Activated T-helper 1 cell treated with anti-CD3 and anti-CD28 coated beads, Interleukin-12 subunit alpha, Interleukin-12 subunit beta, Interleukin-2, Interleukin-4 antibody, amounts not matched to agents 30 ng/mL and 10 ng/mL and 1 ng/mL, durations not matched to agents 14 hours and 24 hours and 36 hours (primary cell): ENCODE measurements around the gene CLIC3. TPM values are rescaled to one million over a fixed set of nuclear protein-coding genes. Genes with fewer than 3 reads are reported as not detected.
A peak's percentile ranks its signal among the peaks of the same experiment; 100 is the strongest.
"Not testable (repeated sequence)": the region's sequence is repeated elsewhere in the genome, so short reads cannot be mapped to it uniquely, and the experiment has no call there.

Source experiments
- DNase-seq: peaks from one replicate; pipeline ENCODE4 v3.0.0; 2021; ENCODE audit warnings: low spot score
- H3K27ac Mint-ChIP-seq: one replicate; pipeline ENCODE4 v1.8.0; 2021; ENCODE audit warnings: mild to moderate bottlenecking, mixed read lengths
- H3K27me3 Mint-ChIP-seq: one replicate; pipeline ENCODE4 v1.8.0; 2022; ENCODE audit warnings: mild to moderate bottlenecking, moderate library complexity, mixed read lengths; ENCODE audit not compliant: insufficient read depth
- H3K36me3 Mint-ChIP-seq: one replicate; pipeline ENCODE4 v1.8.0; 2021; ENCODE audit warnings: low read depth, mixed read lengths
- H3K4me1 Mint-ChIP-seq: one replicate; pipeline ENCODE4 v1.8.0; 2021; ENCODE audit warnings: low read depth, mixed read lengths
- H3K4me3 Mint-ChIP-seq: one replicate; pipeline ENCODE4 v1.8.0; 2021; ENCODE audit warnings: mild to moderate bottlenecking, moderate library complexity, mixed read lengths
- H3K9me3 Mint-ChIP-seq: one replicate; pipeline ENCODE4 v1.8.0; 2021; ENCODE audit warnings: mixed read lengths
- intact Hi-C: fragments of 100-400 bp; cut with micrococcal nuclease; formaldehyde crosslinking; loops from one replicate; pipeline ENCODE4 v1.15.1; 2024
- total RNA-seq: library from RNA; stranded (reverse); gene quantifications from 2 replicates; pipeline ENCODE4 v1.2.3, GENCODE V29; 2022

The CLIC3 gene
- total RNA-seq, 1 donor from 2014 or later = not detected

DNA sequence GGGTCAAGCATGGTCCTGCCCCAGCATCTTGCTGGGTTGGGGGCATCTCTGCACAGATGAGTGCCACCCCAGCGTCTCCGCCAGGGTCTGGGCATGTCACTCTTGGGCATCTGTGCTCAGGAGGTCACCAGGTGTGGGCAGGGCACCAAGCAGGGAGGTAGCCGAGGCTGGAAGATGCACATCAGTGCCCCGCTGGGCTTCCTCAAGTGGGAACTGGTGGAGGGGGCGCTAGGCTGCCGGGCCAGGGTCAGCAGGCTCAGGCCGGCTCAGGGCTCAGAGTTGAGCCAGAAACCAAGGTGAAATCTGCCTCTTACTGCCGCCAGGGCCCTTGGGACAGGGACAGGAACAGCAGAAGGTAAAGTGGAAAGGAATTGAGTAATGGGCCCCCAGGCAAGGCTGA is 39.6 kb upstream of the CLIC3 start:
- Mint-ChIP-seq H3K36me3 (peaks cover 2% of the 10 kb centered on the region), H3K27me3 (no peaks in the 10 kb centered on the region), H3K4me3 (no peak overlapping the region), H3K27ac (no peak overlapping the region), H3K9me3 (no peaks in the 10 kb centered on the region), H3K4me1 (peaks cover 23% of the 10 kb centered on the region)
- intact Hi-C loops = loop anchor here (1.0 to 2.0 kb wide), 6 partner anchors 32 to 249 kb away; partner anchors contain the start of genes AJM1, EDF1 and PAXX
- no peak for DNase-seq

DNA sequence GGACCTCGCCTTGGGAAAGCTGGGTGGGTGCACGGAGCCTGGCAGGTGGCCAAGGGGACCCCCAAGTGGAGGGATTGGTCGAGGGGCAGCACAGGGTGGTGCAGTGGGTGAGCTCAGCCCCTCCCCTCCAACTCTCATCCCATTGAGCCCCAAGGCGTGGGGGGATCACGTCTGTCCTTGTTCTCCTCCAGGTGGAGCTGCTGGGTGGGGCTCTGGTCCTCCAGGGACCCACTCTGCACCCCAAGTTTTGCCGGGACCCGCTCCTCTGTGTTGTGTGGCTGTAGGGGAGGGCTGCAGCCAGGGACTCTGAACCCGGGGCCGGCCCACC is 39.1 kb upstream of the CLIC3 start:
- Mint-ChIP-seq H3K9me3 (no peaks in the 10 kb centered on the region), H3K27me3 (no peaks in the 10 kb centered on the region), H3K27ac (peak overlapping the region; percentile 87), H3K4me3 (no peak overlapping the region), H3K4me1 (peaks cover 27% of the 10 kb centered on the region), H3K36me3 (peaks cover 2% of the 10 kb centered on the region)
- no peak for DNase-seq
- intact Hi-C loops = loop anchor here (1.0 to 2.0 kb wide), 6 partner anchors 31 to 248 kb away; partner anchors contain the start of genes AJM1, EDF1 and PAXX

DNA sequence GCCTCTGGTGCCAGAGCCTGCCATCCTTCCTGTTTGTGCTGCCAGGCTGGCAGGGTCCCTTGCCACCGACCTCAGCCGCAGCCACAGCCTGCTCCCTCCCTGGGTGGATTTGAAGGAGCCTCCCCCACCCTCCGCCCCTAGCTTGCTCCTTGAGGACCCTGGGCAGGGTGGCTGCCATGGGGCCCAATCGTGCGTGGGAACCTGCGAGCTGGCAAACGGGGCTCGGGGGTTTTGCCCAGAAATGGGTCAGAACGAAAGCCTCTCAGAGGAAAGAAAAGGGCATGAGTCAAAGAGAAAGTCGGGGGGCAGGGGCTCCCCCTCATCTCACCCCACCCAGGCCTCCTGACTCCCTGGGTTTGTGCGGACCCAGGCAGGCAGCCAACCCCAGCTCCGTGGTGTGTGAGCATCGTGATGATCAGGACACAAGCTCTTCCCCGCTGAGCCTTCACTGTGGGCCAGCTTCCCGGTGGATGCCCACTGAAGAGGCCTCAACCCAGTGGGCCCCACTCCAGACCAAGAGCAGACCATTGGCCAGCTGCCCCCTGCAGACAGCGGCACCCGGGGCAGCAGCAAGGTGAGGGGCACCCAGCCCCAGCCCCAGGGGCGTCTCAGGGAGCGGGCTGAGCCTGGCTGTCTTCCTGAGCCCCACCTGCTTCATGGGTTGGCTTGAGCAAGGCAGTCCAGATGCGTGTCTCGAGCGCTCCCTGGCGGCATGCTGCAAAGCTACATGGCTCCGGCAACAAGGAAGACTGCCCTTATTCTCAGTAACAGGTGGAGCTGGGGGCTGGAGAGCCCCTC is 38.5 kb upstream of the CLIC3 start:
- no peaks in the 10 kb centered on the region for H3K9me3 Mint-ChIP-seq
- peak overlapping the region; percentile 67 for H3K4me3 Mint-ChIP-seq
- H3K27ac Mint-ChIP-seq = peak overlapping the region; percentile 87
- H3K27me3 Mint-ChIP-seq = no peaks in the 10 kb centered on the region
- intact Hi-C loops = loop anchor here (1.0 to 2.0 kb wide), 6 partner anchors 31 to 248 kb away; partner anchors contain the start of genes AJM1, EDF1 and PAXX
- peaks cover 29% of the 10 kb centered on the region for H3K4me1 Mint-ChIP-seq
- H3K36me3 Mint-ChIP-seq = peaks cover 2% of the 10 kb centered on the region
- DNase-seq = peak; percentile 79

DNA sequence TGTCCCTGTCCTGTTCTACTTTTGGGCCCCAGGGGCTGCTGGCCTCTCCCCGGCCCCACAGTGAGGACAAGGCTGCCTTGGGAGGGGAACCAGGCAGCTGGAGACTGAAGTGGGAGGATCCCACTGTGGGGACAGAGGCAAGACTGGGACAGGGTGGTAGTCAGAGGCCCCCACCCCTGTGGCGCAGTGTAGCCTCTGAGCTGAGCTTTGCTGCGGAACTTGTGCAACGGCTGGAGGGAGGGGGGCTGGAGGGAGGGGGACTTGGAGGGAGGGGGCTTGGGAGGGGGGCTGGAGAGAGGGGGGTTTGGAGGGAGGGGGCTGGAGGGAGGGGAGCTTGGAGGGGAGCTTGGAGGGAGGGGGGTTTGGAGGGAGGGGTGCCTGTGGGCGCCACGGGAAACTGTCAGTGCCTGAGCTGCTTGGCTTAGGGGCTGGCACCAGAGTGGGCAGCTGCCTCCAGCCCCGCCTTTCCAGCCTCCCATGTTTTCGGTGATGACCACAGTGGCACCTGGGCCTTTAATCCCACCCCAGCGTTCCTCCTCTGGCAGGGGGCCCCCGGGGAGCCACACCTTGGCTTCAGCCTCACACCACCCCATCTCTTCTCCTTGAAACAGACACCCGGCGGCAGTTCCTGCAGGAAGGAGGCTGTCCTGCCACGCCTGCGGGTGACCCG is 37.8 kb upstream of the CLIC3 start:
- no peak for DNase-seq
- no peaks in the 10 kb centered on the region for H3K27me3 Mint-ChIP-seq
- H3K9me3 Mint-ChIP-seq = no peaks in the 10 kb centered on the region
- peaks cover 2% of the 10 kb centered on the region for H3K36me3 Mint-ChIP-seq
- intact Hi-C loops = loop anchor here (2.0 kb wide), 3 partner anchors 33 to 191 kb away; partner anchors contain the start of genes AJM1 and PAXX
- H3K4me1 Mint-ChIP-seq = peaks cover 36% of the 10 kb centered on the region
- peak overlapping the region; percentile 87 for H3K27ac Mint-ChIP-seq
- peak overlapping the region; percentile 67 for H3K4me3 Mint-ChIP-seq

GRCh38 chr9:137033481-137033880 is 37.1 kb upstream of the CLIC3 start:
- H3K9me3 Mint-ChIP-seq, DNase-seq, intact Hi-C loops, H3K27ac Mint-ChIP-seq, H3K27me3 Mint-ChIP-seq, H3K4me3 Mint-ChIP-seq, H3K36me3 Mint-ChIP-seq: not testable (repeated sequence)
- H3K4me1 Mint-ChIP-seq = peaks cover 41% of the 10 kb centered on the region

DNA sequence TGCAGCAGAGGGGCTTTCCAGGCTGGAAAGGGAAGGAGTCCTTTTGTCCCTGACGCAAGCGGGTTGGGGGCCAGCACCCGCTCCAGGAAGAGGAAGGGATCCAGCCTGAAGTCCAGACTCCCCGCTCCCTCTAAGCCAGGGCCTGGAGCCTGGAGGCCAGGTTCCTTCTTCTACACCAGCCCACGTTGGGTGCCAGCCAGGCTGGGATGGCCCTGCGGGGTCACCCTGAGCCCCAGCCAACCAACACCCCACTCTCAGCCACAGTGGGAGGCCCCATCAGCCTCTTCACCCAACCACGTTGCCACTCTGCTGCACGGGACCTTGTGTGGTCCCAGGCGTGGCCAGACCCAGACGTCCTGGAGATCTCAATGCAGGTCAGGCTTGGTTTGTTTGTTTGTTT is 36.5 kb upstream of the CLIC3 start:
- Mint-ChIP-seq H3K27me3 (no peaks in the 10 kb centered on the region), H3K4me3 (no peak overlapping the region)

GRCh38 chr9:137031904-137032640 is 35.7 kb upstream of the CLIC3 start, which contains the start of gene FUT7:
Gene FUT7 (minus strand): TSS chr9:137032088. CDS start chr9:137031991, 97 bp downstream.
- Mint-ChIP-seq H3K9me3 (no peaks in the 10 kb centered on the region), H3K4me1 (peaks cover 41% of the 10 kb centered on the region), H3K27me3 (no peaks in the 10 kb centered on the region), H3K4me3 (peak within 1 kb of the TSS; percentile 60), H3K27ac (no peak within 1 kb of the TSS), H3K36me3 (no peaks in the 10 kb centered on the region)
- DNase-seq = no peak
- intact Hi-C loops = no loop called here

More for the DNA sequence above, 36.5 kb upstream of the CLIC3 start:
- DNase-seq = no peak
- Mint-ChIP-seq H3K36me3 (no peaks in the 10 kb centered on the region), H3K9me3 (no peaks in the 10 kb centered on the region), H3K27ac (no peak overlapping the region), H3K4me1 (peaks cover 41% of the 10 kb centered on the region)
- intact Hi-C loops = no loop called here

DNA sequence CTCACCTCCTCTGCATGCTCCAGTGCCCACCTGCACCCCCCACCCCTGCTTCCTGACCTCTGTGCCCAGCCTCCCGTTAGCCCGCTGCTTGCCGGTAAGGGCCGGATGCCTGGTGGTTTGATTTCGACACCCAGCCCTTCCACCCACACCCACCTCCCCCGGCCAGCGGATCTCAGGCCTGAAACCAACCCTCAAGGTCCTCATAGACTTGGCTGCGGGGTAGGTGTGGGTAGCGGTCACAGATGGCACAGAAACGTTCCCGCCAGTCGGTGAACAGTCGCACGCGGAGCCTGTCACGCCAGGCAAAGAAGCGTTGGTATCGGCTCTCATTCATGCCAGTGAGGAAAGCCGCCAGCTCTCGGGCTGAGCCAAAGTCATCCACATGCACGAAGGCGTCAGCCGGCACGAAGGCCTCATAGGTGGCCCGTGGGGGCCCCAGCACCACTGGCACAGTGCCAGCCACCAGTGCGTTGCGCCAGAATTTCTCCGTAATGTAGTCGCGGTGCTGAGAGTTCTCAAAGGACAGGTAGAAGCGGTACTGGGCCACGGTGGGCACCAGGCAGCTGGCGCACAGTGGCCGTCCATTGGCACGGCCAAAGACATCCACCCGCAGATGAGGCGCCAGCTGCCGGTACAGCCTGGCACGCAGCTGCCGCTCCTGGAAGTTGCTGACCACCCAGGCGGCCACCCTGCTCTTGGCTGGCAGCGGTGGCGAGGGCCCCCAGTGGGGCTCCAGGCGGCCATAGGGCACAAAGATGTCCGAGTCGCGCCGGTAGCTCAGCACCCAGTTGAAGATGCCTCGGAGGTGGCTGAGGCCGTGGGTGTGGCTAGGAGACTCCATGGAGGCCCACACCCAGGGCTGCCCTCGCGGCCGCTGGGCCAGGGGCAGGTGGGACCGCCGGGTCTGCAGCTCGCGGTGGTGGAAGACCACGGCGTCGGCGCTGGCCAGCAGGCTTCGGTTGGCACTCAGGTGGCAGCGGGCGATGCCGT is 34.5 kb upstream of the CLIC3 start:
- H3K27ac Mint-ChIP-seq = no peak overlapping the region
- no peak for DNase-seq
- H3K27me3 Mint-ChIP-seq = no peaks in the 10 kb centered on the region
- peaks cover 41% of the 10 kb centered on the region for H3K4me1 Mint-ChIP-seq
- peak overlapping the region; percentile 60 for H3K4me3 Mint-ChIP-seq
- H3K9me3 Mint-ChIP-seq = no peaks in the 10 kb centered on the region
- intact Hi-C loops = no loop called here
- no peaks in the 10 kb centered on the region for H3K36me3 Mint-ChIP-seq

DNA sequence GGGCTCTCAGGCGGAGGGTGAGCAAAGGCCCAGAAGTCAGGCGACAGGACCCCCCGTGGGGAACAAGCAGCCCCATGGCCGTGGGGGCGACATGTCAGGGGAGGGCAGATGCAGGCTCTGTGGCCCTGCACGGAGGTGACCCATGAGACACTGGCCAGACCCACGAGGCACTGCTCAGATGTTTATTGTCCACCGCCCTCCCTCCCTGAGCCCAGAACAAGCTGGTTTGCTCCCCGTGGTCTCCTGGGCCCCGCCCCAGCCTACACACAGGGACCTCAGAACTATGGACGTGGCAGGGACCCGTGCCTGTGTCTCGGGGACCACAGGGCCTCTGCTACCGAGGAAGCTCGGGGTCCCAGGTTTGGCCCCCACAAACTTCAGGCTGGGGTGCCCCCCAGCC is 33.6 kb upstream of the CLIC3 start:
- intact Hi-C loops = no loop called here
- no peaks in the 10 kb centered on the region for H3K27me3 Mint-ChIP-seq
- no peak overlapping the region for H3K4me3 Mint-ChIP-seq
- no peaks in the 10 kb centered on the region for H3K9me3 Mint-ChIP-seq
- no peaks in the 10 kb centered on the region for H3K36me3 Mint-ChIP-seq
- DNase-seq = no peak
- peaks cover 37% of the 10 kb centered on the region for H3K4me1 Mint-ChIP-seq
- no peak overlapping the region for H3K27ac Mint-ChIP-seq

DNA sequence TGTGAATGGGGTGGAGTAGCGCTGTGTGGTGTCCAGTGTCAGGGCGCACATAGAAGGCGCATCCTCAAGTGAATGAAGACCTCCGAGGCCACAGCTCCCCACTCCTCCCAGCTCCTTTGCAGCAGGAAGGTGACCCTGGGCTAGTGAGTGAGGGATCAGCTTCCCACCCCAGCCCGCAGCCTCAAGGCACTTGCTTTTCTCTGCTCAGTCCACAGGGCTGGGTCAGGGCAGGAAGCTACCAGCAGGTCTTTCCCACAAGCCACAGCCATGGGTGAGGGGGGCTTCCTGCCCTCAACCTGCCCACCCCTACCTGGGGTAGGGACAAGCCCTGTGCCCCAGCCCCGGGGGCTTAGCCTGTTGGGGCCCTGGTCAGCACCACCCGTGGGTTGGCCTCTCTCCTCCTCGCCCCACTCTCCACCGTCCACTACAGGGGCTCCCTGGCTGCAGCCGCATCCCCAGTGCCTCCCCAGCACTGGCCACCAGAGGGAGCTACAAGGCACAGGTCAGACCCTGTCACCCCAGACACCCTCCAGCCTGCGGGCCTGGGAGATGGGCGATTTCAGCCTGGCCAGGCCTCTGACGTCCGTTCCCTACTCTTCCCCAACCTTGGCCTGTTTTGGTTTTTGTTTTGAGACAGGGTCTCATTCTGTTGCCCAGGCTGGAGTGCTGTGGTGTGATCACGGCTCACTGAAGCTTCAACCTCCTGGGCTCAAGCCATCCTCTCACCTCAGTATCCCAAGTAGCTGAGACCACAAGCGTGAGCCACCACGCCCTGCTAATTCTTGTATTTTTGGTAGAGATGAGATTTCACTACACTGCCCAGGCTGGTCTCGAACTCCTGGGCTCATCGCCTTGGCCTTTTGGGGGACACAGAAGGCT is 32.9 kb upstream of the CLIC3 start:
- intact Hi-C loops = loop anchor here (1.0 to 10.0 kb wide), 6 partner anchors 17 to 544 kb away; partner anchors contain the start of genes C8G, NPDC1, RNF208 and SEC16A
- no peaks in the 10 kb centered on the region for H3K36me3 Mint-ChIP-seq
- H3K4me1 Mint-ChIP-seq = peaks cover 30% of the 10 kb centered on the region
- H3K9me3 Mint-ChIP-seq = no peaks in the 10 kb centered on the region
- DNase-seq = peak; percentile 63
- H3K27ac Mint-ChIP-seq = peak overlapping the region; percentile 67
- no peaks in the 10 kb centered on the region for H3K27me3 Mint-ChIP-seq
- peak overlapping the region; percentile 80 for H3K4me3 Mint-ChIP-seq
